Pancreas (tissue), 8 donors: ENCODE data around the gene CHST14. TPM values are rescaled to one million over a fixed set of nuclear protein-coding genes. Genes with fewer than 3 reads are reported as not detected.

Experiments used
- polyA plus RNA-seq, 2 donors: library from polyadenylated mRNA; stranded (reverse); fragments of 200-250 nt; gene quantifications; one replicate each; pipeline ENCODE4 v1.2.3, GENCODE V29; 2013
- total RNA-seq, 6 donors: library from RNA; stranded (reverse); fragmentation: NEBNext Ultra II Directional in 4 of 6; extraction: Animal tissue kit (Norgen Biotek cat#: 25700) in 4 of 6; gene quantifications; one replicate each; pipeline versions ENCODE4 v1.2.1 to v1.2.4, GENCODE V29; 2021 to 2023
- donor health status: healthy with polysubstance abuse.
- donor health status: DM: no; HTN: no; CAD: no; lungs with moderate emphysema.
- donor health status: DM: no; HTN: no; CAD: no.
- donor health status: Bipolar disorder and iron deficiency.
- donor health status: DM: yes; HTN: yes; CAD: no.
- donor health status: DM: no; HTN: no; CAD: no.
- donor health status: DM: no; HTN: no; CAD: no.
- donor health status: DM: yes; HTN: yes; CAD: no.

The CHST14 gene
- total and polyA plus RNA-seq, 8 donors, result 3.1 to 8.9 (median 4.3) TPM

Other genes with a start within 250 kb of the CHST14 start
- gene PAK6, start 231.9 kb upstream of the CHST14 start, total RNA-seq, result 1 to 10 TPM; 3.2 to 5.7 (median 4.6) TPM
- 1 to 10 TPM; 4.3 to 6.4 TPM for gene PAK6, start 231.9 kb upstream of the CHST14 start, polyA plus RNA-seq
- not detected for gene ANKRD63, start 187.9 kb upstream of the CHST14 start, total RNA-seq
- gene ANKRD63, start 187.9 kb upstream of the CHST14 start, polyA plus RNA-seq, result not detected
- gene PLCB2, start 163.0 kb upstream of the CHST14 start, total RNA-seq, result 10 to 100 TPM in 2 of 6 donors, 1 to 10 TPM in 3, under 1 TPM in 1; 0.94 to 23.5 (median 4.1) TPM
- 1 to 10 TPM; 5.3 to 9.7 TPM for gene PLCB2, start 163.0 kb upstream of the CHST14 start, polyA plus RNA-seq
- gene INAFM2, start 147.3 kb upstream of the CHST14 start, total RNA-seq, result 10 to 100 TPM in 5 of 6 donors, 1 to 10 TPM in 1; 8.1 to 16.4 (median 11.3) TPM
- 10 to 100 TPM in 1 of 2 donors, 1 to 10 TPM in 1; 6.5 to 11.7 TPM for gene INAFM2, start 147.3 kb upstream of the CHST14 start, polyA plus RNA-seq
- gene CCDC9B, start 130.0 kb upstream of the CHST14 start, total RNA-seq, result 10 to 100 TPM; 18.3 to 63.6 (median 29.9) TPM
- gene CCDC9B, start 130.0 kb upstream of the CHST14 start, polyA plus RNA-seq, result 10 to 100 TPM; 32.0 to 72.3 TPM
- gene PHGR1, start 120.0 kb upstream of the CHST14 start, total RNA-seq, result 1 to 10 TPM in 1 of 6 donors, under 1 TPM in 2, not detected in 3; 0.56 to 1.8 (median 0.78) TPM
- 10 to 100 TPM; 12.4 to 41.5 TPM for gene PHGR1, start 120.0 kb upstream of the CHST14 start, polyA plus RNA-seq
- 1 to 10 TPM in 2 of 6 donors, under 1 TPM in 4; 0.14 to 2.0 (median 0.70) TPM for gene DISP2, start 112.8 kb upstream of the CHST14 start, total RNA-seq
- gene DISP2, start 112.8 kb upstream of the CHST14 start, polyA plus RNA-seq, result 1 to 10 TPM; 4.1 TPM
- 1 to 10 TPM; 2.2 to 8.4 (median 3.3) TPM for gene KNSTRN, start 88.3 kb upstream of the CHST14 start, total RNA-seq
- 1 to 10 TPM; 3.1 to 5.3 TPM for gene KNSTRN, start 88.3 kb upstream of the CHST14 start, polyA plus RNA-seq
- gene IVD, start 65.2 kb upstream of the CHST14 start, total RNA-seq, result 10 to 100 TPM; 23.8 to 41.3 (median 30.1) TPM
- 10 to 100 TPM; 26.0 to 38.5 TPM for gene IVD, start 65.2 kb upstream of the CHST14 start, polyA plus RNA-seq
- 10 to 100 TPM in 4 of 6 donors, 1 to 10 TPM in 2; 8.0 to 16.3 (median 10.7) TPM for gene BAHD1, start 30.0 kb upstream of the CHST14 start, total RNA-seq
- gene BAHD1, start 30.0 kb upstream of the CHST14 start, polyA plus RNA-seq, result 10 to 100 TPM in 1 of 2 donors, 1 to 10 TPM in 1; 9.7 to 13.1 TPM
- 10 to 100 TPM; 13.5 to 22.6 (median 16.1) TPM for gene CCDC32, start 94.1 kb downstream of the CHST14 start, total RNA-seq
- gene CCDC32, start 94.1 kb downstream of the CHST14 start, polyA plus RNA-seq, result 10 to 100 TPM; 14.3 to 20.8 TPM
- gene RPUSD2, start 98.3 kb downstream of the CHST14 start, total RNA-seq, result 1 to 10 TPM; 1.9 to 4.3 (median 3.1) TPM
- 1 to 10 TPM; 4.4 to 9.7 TPM for gene RPUSD2, start 98.3 kb downstream of the CHST14 start, polyA plus RNA-seq
- gene KNL1, start 123.3 kb downstream of the CHST14 start, total RNA-seq, result under 1 TPM; 0.04 to 0.90 (median 0.35) TPM
- under 1 TPM; 0.02 to 0.11 TPM for gene KNL1, start 123.3 kb downstream of the CHST14 start, polyA plus RNA-seq
- gene RAD51, start 224.2 kb downstream of the CHST14 start, total RNA-seq, result 1 to 10 TPM in 1 of 6 donors, under 1 TPM in 5; 0.19 to 1.3 (median 0.58) TPM
- under 1 TPM; 0.15 to 0.42 TPM for gene RAD51, start 224.2 kb downstream of the CHST14 start, polyA plus RNA-seq